MV-4-11 (cell line): Measurements from ENCODE around the gene GRID1.
A peak's percentile ranks its signal among the peaks of the same experiment; 100 is the strongest.
"Not testable (repeated sequence)": the region's sequence is repeated elsewhere in the genome, so short reads cannot be mapped to it uniquely, and the experiment has no call there.

Source experiments
- DNase-seq: peaks from one replicate; lab custom pipeline; 2025; lab: John Stamatoyannopoulos, UW

Gene GRID1

DNA sequence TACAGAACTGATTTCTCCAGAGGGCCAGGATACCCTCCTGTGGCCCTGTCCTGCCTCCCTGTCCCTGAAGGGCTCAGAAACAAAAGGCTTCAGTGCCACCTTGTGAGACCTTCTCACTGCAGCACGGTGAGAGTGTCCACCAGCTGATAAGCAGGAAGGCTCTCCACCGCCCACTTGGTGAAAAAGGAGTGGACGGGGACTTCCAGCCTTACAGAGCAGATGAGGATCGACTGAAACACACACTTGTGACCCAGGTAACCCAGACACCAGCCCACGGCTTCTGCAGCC, 330.1 kb downstream of the GRID1 start:
- no peak for DNase-seq

DNA sequence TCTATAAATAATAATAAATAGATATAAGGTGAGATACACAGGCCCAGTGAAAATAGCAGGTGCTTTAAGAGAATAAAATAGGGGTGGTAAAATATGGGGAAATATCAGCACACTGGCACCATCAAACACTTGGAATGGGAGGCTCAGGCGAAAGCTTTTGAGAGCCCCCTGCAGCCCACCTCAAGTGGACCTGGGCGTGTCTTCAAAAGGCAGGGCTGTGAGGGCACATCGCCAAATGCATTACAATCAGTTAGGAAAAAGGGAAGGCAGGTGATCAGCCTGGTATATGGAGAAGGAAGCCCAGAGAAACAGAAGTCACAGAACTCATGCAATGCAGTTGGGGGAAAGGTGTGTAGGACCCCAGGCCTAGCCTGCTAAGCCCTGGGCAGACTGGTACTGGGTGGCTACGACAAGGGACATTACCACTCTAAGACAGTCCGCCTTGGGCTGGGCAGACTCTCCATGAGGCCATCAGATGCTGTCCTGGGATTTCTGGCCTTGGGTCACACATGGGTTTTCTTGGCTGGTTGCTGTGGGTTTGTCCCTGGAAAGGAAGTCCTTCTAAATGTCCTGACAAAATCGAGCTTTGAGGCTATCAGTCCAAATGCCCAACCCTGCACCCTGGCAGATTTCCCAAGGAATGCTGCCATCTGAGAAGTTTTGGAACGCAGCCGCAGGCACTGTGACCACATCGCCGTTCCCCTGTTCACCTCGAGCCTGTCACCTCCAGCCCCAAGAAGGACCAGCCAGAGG, 330.6 kb downstream of the GRID1 start:
- DNase-seq, result no peak

DNA sequence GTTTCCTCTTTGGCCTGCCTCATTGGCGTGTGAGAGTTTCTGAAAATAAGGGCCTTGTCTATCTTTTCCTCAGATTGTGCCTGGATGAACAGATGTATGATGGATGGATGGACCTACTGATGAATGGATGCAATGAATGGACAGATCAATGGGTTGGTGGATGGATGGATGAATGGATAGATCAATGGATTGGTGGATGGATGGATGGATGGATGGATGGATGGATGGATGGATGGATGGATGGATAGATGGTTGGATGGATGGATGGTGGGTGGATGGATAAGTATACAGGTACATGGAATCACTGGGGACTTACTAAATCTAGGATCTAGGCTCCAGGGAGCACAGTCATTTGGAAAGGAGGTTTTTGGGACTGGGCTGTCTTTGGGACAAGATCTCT, 331.9 kb downstream of the GRID1 start:
- DNase-seq, result no peak

DNA sequence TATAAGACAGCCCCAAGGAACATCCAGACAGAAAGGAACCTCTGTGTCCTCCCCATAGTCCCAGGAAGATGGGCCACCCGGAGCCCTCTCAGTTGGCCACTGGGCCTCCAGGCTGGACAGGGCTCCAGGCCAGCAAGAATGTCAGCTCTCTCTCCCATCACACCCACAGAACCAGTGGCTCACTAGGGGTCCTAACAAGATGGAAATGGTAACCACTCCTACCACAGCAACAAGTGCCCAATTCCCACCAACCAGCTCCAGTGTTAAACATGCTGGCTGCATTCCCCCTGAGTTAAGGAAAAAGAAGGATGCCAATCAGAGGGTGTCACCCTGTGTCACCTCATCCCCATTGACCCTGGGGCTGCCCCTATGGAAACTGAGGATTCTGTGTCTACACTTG, 333.0 kb downstream of the GRID1 start:
- DNase-seq, result no peak

DNA sequence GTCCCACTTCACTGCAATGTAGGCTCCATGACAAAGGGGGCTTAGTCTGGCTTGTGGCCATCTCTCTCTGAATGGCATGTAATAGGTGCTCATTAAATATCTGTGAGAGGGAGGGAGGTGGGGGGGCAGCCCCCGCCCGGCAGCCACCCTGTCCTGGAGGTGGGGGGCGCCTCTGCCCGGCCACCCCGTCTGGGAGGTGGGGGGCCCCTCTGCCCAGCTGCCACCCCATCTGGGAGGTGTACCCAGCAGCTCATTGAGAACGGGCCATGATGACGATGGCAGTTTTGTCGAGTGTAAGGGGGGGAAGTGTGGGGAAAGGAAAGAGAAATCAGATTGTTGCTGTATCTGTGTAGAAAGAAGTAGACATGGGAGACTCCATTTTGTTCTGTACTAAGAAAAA, 334.5 kb downstream of the GRID1 start:
- not testable (repeated sequence) for DNase-seq

DNA sequence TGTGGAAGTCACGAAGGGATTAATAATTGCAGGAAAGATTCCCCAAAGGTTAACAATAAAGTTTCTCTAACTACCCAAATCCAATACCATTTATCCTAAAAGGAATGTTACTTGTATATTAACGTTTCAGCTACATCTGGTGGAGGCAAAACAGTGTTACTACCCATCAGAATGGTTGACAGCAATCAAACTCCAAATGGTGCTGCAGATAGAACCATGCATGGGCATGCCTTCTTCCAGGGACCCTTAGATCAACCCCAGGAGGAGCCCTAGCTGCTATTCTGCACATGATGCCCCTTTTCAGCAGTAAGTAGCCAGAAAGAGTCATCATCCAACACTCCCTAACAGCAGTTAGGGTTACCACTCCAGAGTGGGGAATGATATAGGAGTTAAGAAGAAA, 336.3 kb downstream of the GRID1 start:
- DNase-seq, result no peak

DNA sequence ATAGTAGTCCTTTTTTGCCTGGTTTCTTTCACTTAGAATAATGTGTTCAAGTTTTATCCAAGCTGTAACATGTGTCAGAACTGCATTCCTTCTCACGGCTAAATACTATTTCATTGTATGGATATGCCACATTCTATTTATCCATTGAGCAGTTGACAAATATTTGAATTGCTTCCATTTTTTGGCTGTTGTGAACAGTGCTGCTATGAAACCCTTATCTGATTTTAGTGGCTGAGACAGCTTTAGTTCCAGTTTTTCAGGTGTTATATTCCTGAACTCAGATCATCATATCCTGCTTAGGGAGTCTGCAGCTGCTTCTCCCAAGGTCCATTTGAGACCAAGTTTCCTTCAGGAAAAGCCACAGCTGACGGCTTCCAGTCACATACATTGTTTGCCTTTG, 339.2 kb downstream of the GRID1 start:
- DNase-seq, result no peak

DNA sequence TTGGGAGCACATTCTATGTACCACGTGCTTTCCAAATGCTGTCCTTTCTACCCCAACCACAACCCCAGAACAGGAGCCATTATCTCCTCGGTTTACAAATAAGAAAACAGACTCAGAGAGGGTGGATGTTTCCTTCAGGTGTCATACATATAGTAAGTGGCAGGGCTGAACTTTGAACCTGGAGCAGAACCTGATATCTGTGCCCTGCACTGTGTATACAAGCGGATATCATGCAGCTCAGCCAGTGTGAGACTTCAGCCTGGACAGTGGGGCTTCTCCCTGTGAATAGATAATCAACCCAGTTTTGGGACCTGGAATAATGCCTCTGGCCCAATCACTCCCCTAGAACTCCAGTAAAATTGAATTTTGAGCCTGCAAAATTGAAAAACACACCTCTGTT, 341.1 kb downstream of the GRID1 start:
- DNase-seq, result no peak

DNA sequence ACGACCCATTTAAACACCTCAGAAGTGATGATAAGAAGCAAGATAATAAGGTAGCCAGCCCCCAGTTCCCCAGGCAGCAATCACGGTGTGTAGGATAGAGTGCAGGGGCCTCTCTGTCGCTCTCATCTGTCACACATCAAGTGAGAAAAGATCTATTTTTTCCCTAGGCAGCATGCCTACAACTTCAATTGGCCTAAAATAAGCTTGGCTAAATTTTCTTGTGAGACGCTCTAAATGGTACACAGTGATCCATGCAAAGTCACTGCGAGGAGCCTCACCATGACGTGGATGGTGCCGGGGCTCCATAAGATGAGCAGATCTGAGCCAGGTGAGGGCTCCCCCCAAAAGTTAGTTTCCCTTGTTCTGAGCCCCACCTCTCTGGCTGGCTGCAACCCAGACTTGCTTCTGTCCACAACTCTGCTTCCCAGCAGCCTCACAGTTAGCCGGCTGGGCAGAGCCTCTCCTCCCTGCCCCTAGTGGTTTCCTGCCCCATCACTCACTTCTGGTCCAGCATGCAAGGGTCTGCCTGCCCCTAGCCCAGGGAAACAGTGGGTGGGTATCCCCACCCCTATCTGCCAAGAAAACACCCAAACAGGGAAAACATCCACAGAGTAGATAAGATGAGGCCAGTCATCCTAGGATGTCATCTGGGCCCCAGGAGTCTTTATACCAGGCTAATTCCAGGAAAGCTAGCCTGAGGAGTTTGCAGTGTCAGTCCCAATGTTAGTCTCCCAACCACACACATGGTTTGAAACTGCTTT, 342.1 kb downstream of the GRID1 start:
- no peak for DNase-seq

DNA sequence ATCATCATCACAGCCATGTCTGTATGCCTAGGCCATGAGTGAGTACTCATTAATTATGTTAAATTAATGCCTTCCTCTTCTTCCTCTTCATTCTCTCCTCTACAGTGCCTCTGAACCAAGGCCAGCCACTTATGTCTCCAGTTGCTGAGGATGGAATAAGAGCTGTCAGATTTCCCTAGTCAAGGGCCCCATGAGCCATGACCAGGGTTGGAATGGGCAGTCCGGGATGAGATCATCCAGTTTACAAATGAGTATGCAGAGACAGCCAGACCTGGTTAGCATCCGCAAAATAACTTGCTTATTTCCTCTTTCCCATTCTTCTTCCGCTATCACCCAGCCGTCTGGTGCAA, 342.7 kb downstream of the GRID1 start:
- DNase-seq, result no peak

DNA sequence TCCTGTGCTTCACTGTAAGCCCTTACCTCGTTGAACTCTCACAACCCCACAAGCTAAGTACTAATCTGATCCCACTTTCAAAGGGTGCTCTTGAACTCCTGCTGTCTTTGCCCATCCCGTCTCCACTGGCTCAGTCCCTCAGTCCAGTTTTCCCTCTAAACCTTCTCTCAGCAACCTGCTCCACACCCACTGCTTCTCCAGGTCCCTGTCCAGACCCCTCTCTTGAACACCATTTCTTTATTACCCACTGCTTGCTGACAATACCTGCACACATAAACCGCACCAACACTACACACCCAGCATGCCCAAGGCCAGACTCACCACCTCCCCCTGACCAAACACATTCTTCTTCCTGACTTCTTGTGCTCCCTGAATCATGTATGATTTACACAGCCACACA, 343.3 kb downstream of the GRID1 start:
- DNase-seq, result no peak

DNA sequence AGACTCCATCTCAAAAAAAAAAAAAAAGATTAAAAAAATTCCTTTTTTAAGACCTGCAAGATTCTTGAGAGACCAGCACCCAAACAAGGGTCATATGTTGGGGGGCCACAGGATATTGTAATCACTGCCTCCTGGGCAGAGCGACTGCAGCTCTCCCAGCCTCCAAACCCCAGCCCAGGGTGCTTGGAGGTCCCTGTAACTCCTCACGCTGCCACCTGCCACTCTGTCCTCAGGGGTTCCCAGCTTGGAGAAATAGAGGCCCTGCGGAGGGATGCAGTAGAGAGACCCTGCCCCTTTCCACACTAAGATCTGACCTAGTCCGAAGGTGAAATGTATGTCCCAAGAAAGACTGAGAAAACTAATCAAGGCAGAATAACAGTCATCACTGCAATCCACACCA, 343.7 kb downstream of the GRID1 start:
- no peak for DNase-seq

DNA sequence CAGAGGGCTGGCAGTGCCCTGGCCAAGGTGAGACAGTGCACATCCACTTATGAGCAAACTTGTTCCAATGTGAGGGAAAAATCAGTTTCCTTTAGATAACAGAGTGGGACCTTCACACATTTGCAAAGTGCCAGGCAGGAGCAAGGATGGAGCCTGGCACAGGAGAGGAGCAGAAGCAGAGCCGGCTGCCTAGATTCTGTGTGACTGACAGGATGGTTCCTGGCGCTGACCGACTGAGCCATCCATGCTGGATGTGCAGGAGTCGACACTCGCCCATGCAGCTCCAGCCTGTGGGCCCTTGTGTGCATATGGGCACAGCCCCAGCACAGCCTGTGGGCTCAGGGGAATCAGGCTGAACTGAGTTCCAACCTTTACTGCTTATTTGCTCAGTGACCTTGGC, 346.5 kb downstream of the GRID1 start:
- DNase-seq, result no peak

DNA sequence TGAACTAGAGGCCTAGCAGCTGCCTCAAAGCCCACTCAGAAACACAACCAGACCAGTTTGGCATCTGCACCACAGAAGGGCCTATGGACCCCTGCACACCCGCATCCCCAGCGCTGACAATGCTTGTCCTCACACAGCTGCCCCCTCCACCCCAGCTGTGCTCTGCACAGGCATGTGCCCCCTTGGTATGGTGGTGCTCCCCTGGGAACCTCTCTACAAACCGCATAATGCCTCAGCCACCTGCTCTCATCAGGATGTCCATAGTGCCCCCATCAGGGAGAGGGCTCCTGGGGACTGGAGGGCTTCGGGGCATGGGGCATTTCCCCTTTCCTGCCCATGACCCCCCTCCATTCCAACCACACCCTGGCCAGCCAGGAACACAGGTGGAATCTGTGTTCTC, 347.5 kb downstream of the GRID1 start:
- no peak for DNase-seq

DNA sequence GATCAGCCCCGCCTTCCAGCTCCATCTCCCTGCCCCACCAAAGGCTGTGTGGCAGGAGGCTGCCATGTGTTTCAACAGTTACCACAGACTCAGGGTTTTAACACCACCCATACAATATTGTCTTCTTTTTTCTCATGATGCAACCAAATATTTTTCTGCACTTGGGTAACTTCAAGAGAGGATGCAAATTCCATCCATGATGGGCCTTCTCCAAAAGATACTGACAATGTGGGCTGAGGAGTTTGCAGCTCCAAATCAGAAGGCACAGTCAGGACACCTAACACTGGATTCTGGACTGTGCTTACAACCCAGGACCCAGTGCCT, 347.9 kb downstream of the GRID1 start:
- peak; percentile 84 for DNase-seq

DNA sequence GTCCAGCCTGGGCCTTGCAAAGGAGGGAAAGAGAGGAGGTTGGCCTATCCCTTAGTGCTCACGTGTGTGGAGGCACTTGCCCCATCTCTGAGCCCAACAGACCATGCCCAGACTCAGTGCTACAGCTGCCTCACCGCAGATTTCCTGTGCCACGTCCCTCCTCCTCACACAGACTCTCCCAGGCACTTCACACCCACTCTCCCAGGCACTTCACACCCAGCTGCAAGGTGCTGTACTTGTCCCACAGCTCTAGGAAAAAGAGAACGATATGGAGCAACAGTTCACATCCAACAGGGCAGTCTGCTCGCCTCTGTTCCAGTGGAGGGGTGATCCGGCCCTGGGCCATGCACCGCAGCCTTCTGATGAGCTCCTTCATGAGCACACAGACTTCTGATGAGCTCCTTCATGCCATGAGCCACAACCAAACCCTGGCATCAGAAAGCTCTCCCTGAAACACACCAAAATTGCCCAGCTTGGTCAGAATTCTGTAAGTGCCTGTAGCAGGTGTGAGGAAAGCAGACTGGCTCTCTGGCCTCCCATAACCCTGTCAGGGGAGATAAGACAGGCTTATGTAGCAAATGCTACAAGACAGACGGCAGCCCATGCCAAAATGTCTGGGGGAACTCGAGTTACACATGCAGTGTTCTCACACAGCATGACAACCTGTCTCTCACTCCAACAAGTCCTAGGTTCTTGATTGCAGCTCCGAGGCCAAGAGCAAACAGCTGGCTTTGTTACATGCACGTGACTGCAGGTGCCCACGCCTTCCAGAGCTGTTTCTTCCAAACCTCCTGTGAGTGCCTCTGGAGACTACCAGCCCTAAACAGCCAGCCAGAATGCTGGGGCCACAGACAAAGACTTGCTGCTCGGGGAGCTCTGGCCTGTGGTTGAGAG, 348.5 kb downstream of the GRID1 start:
- DNase-seq, result peak; percentile 75

DNA sequence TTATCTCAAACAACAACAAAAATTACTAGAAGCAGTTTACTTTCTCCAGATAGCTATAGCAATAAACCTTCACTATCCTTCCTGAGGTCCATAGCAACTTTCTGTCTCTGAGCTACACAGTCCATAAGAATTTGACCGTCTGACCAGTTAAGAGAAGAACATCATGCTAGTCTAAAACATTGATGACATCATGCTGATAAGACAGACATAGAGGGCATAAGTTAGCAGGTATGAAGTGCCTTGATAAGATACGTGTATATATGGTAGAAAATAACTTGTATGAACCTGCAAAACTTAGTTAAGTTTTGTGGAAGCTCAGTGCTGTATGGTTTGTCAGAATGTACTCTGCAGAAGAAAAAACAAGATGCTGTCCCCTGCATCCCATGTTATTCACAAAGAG, 353.0 kb downstream of the GRID1 start:
- no peak for DNase-seq

DNA sequence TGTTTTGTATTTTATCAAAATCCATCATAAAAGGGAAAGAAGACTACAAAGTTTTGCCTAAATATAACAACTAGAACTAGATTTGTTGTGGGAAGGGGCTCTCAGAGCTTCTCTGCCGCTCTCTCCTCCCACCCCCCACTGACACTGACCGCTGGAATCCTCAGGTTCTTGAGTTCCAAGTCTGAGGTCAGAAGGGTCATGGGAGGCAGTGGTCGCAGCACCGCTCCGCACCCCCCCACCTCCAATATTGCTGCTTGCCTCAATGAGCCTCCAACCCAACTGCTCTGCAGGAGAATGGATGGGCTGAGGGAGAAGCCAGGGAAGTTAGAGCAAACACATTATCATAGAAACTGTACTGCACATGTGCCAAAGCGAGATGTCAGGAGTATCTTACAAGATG, 359.4 kb downstream of the GRID1 start:
- DNase-seq, result no peak

DNA sequence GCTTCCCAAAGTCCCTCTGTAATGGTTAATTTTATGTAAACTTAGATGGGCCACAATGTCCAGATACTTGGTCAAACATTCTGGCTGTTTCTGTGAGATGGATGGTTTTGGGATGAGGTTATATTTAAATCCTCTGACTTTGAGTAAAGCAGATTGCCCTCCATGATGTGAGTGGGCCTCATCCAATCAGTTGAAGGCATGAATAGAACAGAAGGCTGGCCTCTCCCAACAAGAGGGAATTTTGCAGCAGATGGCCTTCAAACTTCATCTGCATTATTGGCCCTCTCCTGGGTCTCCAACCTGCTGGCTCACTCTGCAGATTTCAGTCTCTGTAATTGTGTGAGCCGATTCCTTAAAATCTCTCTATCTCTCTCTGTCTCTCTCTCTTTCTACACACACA, 362.3 kb downstream of the GRID1 start:
- DNase-seq, result no peak

DNA sequence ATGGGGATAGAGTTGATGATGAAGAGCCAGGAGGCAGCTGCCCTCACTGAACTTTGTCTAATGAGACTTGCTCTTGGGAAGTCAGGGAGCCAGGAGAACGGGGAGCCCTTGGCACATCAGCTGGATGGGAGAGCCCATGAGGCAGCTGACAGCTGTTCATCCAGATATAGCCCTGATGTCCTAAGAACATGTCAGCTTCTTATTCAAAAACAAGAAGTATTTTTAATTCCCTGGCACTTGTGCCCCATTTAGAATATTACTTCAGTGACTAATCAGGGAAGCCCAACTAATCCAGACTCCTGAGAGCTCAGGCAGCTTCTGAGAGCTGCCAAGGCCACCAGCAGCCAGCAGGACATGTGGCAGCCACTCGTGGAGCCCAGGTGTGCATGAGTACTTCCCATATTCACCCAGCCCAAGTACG, 363.4 kb downstream of the GRID1 start:
- DNase-seq, result peak; percentile 29

DNA sequence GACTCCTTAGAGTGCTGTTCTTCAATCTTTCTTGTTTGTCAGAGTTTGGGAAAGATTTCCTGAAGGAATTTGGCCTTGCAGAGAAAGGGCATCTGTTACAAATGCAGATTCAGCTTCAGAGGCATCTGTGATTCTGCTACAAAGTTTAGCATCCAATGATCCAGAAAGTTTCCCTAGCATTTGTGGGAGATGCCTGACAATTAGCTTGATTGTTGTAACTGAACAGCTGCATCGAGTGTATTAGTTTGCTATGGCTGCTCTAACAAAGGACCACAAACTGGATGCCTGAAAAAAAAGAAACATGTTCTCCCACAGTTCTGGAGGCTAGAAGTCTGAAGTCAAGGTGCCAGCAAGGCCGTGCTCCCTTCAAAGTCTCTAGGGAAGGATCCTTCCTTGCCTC, 365.1 kb downstream of the GRID1 start:
- DNase-seq, result no peak

DNA sequence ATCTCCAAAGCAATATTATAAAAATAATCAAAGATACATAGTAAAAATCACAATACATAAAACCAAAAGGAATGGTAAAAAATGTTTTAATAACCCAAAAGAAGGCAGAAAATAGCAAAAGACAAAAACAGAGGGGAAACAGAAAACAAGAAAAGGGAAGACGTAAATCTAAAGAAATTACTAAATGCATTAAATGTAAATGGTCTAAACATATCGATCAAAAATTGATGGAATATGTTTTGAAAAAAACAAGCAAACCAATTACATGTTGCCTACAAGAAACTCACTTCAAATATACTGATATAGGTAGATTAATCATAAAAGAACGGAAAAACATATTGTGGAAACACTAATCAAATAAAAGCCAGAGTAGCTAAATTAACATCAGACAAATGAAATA, 369.1 kb downstream of the GRID1 start:
- no peak for DNase-seq

DNA sequence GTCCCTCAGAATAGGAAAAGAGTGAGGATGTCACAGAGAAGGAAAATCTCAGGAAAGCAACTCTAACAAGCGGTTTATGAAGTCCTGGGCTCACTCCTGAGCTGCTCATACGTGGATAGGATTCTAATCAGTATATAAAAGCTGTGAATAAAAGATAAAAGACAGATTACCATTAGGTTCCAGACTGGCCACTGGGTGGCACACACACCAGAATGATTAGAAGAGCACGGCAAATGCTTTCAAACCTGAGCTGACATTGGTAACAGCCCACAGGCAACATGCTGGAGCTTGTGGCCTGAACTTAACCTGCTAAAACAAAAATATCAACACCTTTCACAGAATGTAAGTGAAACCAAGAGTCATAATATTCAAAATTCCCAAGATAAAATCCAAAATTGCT, 370.8 kb downstream of the GRID1 start:
- DNase-seq, result peak; percentile 21
